GM10248 (cell line): ENCODE measurements around the gene NOP53.

Experiments
- CTCF ChIA-PET: fragments of 300-600 bp; sonication (Branson Sonifier 250); formaldehyde crosslinking; extraction: SDS; loops from one replicate; lab custom pipeline; 2021; ENCODE audit warnings: antibody characterized with exemption; lab: Yijun Ruan, JAX
- POLR2A ChIA-PET: fragments of 350-650 bp; sonication (Branson Sonifier 250); formaldehyde crosslinking; extraction: SDS; loops from one replicate; lab custom pipeline; 2020; ENCODE audit warnings: antibody characterized with exemption; lab: Yijun Ruan, JAX
- DNase-seq: peaks from one replicate; pipeline ENCODE4 v3.0.0; 2012; ENCODE audit errors: extremely low spot score
- TF ChIP-seq, protein P1 (sequence below): IDR thresholded peaks from 2 replicates; pipeline ENCODE4 v1.5.1; 2012; ENCODE audit warnings: mild to moderate bottlenecking, low read depth; ENCODE audit errors: extremely low read depth, missing control alignments, control extremely low read depth

Gene NOP53

DNA sequence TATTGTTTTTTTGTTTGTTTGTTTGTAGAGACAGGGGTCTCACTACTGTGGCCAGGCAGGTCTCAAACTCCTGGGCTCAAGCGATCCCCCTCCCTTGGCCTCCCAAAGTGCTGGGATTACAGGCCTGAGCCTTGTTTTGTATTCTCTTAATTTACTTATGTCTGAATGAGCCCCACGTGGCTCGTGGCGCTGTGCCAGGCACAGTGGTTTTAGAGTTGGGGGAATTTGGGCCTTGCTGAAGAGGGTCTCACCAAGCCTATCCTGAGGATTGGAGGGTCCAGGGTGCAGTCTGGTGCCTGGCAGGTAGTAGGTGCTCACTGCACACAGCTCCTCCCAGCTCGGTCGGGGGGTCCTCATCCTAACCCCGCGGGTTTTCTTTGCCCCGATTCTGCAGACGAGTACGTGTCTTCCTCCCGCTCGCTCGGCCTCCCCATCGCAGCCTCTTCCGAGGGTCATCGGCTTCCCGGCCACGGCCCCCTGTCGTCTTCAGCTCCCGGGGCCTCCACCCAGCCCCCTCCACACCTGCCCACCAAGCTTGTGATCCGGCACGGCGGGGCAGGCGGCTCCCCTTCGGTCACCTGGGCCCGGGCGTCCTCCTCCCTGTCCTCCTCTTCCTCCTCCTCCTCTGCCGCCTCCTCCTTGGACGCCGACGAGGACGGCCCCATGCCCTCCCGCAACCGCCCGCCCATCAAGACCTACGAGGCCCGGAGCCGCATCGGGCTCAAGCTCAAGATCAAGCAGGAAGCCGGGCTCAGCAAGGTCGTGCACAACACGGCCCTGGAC, 44.2 kb upstream of the NOP53 start:
- ChIA-PET CTCF (interaction anchor here (0.8 to 15.6 kb wide), 6 partner anchors 8 to 272 kb away, joined by 3 to 288 read pairs (median 16); partner anchors contain the start of gene EHD2), POLR2A (no interaction called here)
- TF ChIP-seq, protein P1, sequence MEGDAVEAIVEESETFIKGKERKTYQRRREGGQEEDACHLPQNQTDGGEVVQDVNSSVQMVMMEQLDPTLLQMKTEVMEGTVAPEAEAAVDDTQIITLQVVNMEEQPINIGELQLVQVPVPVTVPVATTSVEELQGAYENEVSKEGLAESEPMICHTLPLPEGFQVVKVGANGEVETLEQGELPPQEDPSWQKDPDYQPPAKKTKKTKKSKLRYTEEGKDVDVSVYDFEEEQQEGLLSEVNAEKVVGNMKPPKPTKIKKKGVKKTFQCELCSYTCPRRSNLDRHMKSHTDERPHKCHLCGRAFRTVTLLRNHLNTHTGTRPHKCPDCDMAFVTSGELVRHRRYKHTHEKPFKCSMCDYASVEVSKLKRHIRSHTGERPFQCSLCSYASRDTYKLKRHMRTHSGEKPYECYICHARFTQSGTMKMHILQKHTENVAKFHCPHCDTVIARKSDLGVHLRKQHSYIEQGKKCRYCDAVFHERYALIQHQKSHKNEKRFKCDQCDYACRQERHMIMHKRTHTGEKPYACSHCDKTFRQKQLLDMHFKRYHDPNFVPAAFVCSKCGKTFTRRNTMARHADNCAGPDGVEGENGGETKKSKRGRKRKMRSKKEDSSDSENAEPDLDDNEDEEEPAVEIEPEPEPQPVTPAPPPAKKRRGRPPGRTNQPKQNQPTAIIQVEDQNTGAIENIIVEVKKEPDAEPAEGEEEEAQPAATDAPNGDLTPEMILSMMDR, result no peak
- DNase-seq, result no peak

- DNase-seq, result no peak
- ChIA-PET CTCF (interaction anchor here (0.8 to 15.6 kb wide), 4 partner anchors 7 to 265 kb away, joined by 3 to 288 read pairs (median 28); partner anchors contain the start of gene EHD2), POLR2A (no interaction called here)
- TF ChIP-seq, protein P1, result no peak
Measured at GRCh38 chr19:47701717-47702552, 43.4 kb upstream of the NOP53 start.

- TF ChIP-seq, protein P1, result no peak
- ChIA-PET CTCF (interaction anchor here (3.2 to 15.6 kb wide), 2 partner anchors 10 to 266 kb away, joined by 13 to 288 read pairs; partner anchors contain the start of gene EHD2), POLR2A (no interaction called here)
- no peak for DNase-seq
Measured at GRCh38 chr19:47702671-47703070, 42.7 kb upstream of the NOP53 start.

GRCh38 chr19:47703301-47703700, 42.0 kb upstream of the NOP53 start:
- ChIA-PET CTCF (interaction anchor here (1.2 to 15.6 kb wide), 3 partner anchors 9 to 266 kb away, joined by 3 to 288 read pairs (median 13); partner anchors contain the start of gene EHD2), POLR2A (no interaction called here)
- no peak for DNase-seq
- TF ChIP-seq, protein P1, result no peak

DNA sequence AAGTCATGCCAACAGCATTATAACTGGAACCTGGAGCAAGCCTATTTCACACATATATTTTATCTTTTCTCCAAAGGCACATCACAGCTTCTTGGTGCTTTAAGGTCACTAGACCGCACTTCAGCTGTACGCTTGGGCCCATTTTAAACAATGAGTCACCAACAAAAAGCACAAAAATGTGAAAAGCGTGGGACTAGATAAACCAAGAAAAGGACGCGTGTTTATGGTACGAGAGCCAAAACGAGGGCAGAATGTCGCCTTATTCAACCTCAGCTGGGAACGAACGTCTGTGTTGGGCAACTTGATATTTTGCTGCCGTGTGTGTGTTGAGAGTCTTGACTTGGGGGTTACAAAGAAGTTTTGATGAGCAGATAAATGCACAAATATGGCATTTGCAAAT, 41.3 kb upstream of the NOP53 start:
- CTCF ChIA-PET, result interaction anchor here (1.2 to 15.6 kb wide), 3 partner anchors 9 to 267 kb away, joined by 3 to 288 read pairs (median 13); partner anchors contain the start of gene EHD2
- POLR2A ChIA-PET, result no interaction called here
- no peak for DNase-seq
- TF ChIP-seq, protein P1, result no peak

DNA sequence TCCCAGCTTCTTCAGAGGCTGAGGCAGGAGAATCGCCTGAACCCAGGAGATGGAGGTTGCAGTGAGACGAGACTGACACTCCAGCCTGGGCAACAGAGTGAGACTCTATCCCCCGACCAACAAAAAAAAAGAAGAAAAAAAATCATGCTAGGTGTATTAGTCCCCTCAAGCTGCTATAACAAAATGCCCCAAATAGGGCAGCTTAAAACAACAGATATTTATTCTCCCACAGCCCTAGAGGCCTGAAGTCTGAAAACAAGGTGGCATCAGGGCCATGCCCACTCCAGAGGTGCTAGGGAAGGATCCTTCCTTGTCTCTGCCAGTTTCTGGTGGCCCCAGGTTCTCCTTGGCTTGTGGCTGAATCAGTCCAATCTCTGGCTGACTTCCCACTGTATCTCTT, 40.7 kb upstream of the NOP53 start:
- ChIA-PET CTCF (interaction anchor here (3.2 to 15.6 kb wide), 3 partner anchors 8 to 277 kb away, joined by 13 to 288 read pairs (median 24); partner anchors contain the start of gene EHD2), POLR2A (no interaction called here)
- TF ChIP-seq, protein P1, result no peak
- no peak for DNase-seq
